Measurements from ENCODE around the gene CARD19.

- TF ChIP-seq EZH2 (IDR thresholded peaks at IDR 0.05; ENCODE audit: insufficient read depth, poor library complexity, severe bottlenecking) = no peak
- no peak for TF ChIP-seq EZH2phosphoT487 (IDR thresholded peaks at IDR 0.05; ENCODE audit: insufficient read depth, low read depth)
These were observed 3.6 kb upstream of the CARD19 start for GRCh38 chr9:93092251-93092991.
